Motor neuron (in vitro differentiated cells): ENCODE results near the gene MYO1F. TPM values are rescaled to one million over a fixed set of nuclear protein-coding genes. Genes with fewer than 3 reads are reported as not detected.

Source experiments
- ATAC-seq, 8 experiments: fragments of 200-7000 bp; cut with Tn5 transposase; replicated peaks in 6 of 8; 2 replicates each; pipeline ENCODE4 v1.8.0; 2021; ENCODE audit warnings: mild to moderate bottlenecking in 8 of 8, moderate library complexity in 8 of 8
- H3K27ac ChIP-seq, 2 donors: fragments of 250-450 bp; sonication (Bioruptor Pico); 2 replicates each; pipeline ENCODE4 v1.9.0; 2021; ENCODE audit warnings: antibody characterized with exemption in 2 of 2, mild to moderate bottlenecking in 2 of 2, moderate library complexity in 1 of 2
- H3K4me1 ChIP-seq, 2 donors: fragments of 250-450 bp; sonication (Bioruptor Pico); replicated peaks in 1 of 2; 2 replicates each; pipeline ENCODE4 v1.6.1; 2021; ENCODE audit warnings: antibody characterized with exemption in 2 of 2, mild to moderate bottlenecking in 2 of 2, moderate library complexity in 1 of 2
- H3K4me3 ChIP-seq, 5 donors: fragments of 250-450 bp; sonication (Bioruptor Pico); 2 replicates each; pipeline ENCODE4 v1.9.0; 2021; ENCODE audit warnings: antibody characterized with exemption in 5 of 5, mild to moderate bottlenecking in 5 of 5, moderate library complexity in 4 of 5
- WGBS, 10 experiments: fragments of 450-650 bp; shearing (Covaris generic); methylation state at CpG; one replicate each; pipeline ENCODE4 v1.0.0; 2022; 5-methylcytosine and 5-hydroxymethylcytosine counted together
- in situ Hi-C, 9 experiments: fragments of 400-800 bp; cut with MboI; loops; one replicate each; pipeline ENCODE4 v1.15.0; 2021; ENCODE audit warnings: low sequenced_read_pairs in 9 of 9, low pct_unique_long_range_greater_than_20kb in 2 of 9; ENCODE audit not compliant: unreplicated experiment in 9 of 9
- total RNA-seq, 8 experiments: library from RNA; unstranded; fragments of 300-600 nt; gene quantifications; 2 replicates each; pipeline versions ENCODE4 v1.2.3 to v1.2.4, GENCODE V29; 2022

Gene MYO1F
- total RNA-seq, 8 experiments from 2014 or later, result 0.67 to 15.6 (median 4.7) TPM

GRCh38 chr19:8539621-8540149 lies 37.6 kb downstream of the MYO1F start:
- Histone ChIP-seq H3K27ac (no peak overlapping the region), H3K4me3 (no peak overlapping the region), H3K4me1 (no peaks in the 10 kb centered on the region)
- no peak for ATAC-seq
- in situ Hi-C loops, result no loop called here
- 60 to 90% (median 81%) methylated on average over 1 to 7 of the region's 12 CpGs; no CpG with 5 or more reads in 3 of the 10 experiments for WGBS, 10 experiments

DNA sequence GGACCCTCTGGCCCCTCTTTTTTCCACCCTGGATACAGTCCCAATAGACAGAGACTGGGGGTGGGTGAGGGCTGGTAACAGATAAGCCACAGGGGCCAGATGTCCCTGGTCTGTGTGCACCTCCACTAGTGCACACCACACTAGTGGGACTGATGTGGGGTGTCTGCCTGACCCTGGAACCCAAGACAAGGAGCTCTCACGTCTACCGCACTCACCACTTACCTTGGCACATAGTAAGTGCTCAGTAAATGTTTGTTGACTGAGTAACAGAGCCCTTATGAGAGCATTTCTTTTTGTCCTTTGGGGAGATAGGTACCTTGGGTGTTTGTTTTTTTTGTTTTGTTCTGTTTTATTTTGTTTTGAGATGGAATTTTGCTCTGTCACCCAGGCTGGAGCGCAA lies 40.1 kb downstream of the MYO1F start:
- no peak overlapping the region for H3K27ac ChIP-seq
- no peak for ATAC-seq
- no peak overlapping the region for H3K4me3 ChIP-seq
- in situ Hi-C loops, result no loop called here
- WGBS, 10 experiments, result 80 to 100% (median 87%) methylated on average over 1 to 3 of the region's 3 CpGs; no CpG with 5 or more reads in 5 of the 10 experiments
- H3K4me1 ChIP-seq, result no peaks in the 10 kb centered on the region

DNA sequence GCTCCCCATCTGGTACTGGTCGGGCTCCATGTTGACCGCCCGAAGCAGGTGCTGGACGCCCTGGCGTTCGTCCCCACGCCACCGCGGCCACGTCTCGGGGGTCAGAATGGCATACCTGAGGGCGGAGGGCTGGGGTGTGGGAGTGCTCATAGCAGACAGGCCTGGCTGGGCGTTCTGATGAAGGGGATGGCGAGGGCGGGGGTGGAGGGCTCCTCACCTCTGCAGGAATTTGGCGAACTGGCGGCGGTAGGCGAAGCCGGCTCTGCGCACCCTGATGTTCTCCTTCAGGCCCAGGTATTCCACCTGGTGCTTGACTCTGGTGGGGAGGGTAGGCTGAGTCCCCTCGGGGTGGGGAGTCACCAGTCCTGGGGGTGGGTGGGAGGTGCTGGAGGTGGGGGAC lies 41.0 kb downstream of the MYO1F start:
- no peak overlapping the region for H3K27ac ChIP-seq
- H3K4me3 ChIP-seq, result no peak overlapping the region
- H3K4me1 ChIP-seq, result no peaks in the 10 kb centered on the region
- whole genome bisulfite sequencing, 10 experiments, result 60 to 100% (median 83%) methylated on average over 1 to 9 of the region's 22 CpGs; no CpG with 5 or more reads in 4 of the 10 experiments
- ATAC-seq, result no peak
- in situ Hi-C loops, result no loop called here

- WGBS, 10 experiments, result 50 to 100% (median 86%) methylated on average over 1 to 2 of the region's 2 CpGs; no CpG with 5 or more reads in 1 of the 10 experiments
- Histone ChIP-seq H3K27ac (no peak overlapping the region), H3K4me3 (no peak overlapping the region), H3K4me1 (peaks cover 0 to under 1% of the 10 kb centered on the region in 2 donors)
- no peak for ATAC-seq
- in situ Hi-C loops, result no loop called here
Observed at GRCh38 chr19:8532225-8532624, 45.0 kb downstream of the MYO1F start.

- in situ Hi-C loops, result no loop called here
Observed at GRCh38 chr19:8531470-8531869, 45.8 kb downstream of the MYO1F start.

DNA sequence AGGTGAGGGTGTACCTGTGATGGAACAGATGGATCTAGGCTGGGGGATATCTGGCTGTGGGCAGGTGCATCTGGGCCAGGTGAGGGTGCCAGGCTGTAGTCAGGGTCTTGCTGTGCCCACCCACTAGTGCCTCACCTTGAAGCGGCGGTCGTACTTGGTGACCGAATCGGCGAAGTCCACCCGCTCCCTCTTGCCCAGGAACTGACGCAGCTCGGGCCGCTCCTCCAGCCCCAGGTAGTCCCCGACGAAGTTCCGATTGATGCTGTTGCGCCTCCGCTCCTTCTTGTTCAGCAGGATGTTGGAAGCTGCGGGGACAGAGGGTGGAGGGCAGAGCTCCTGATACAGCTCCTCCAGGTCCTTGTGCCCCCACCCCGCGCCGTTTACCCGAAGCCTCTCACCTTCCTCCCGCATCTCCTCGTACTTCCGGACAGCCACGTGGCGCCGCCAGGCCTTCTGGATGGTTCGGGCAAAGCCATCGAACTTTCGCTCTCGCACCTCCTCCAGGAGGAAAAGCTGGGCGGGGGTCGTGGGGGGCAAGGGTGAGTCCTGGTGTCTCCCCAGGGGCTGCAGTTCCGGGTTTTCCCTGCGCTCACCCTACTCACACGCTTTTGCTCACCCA lies 47.1 kb downstream of the MYO1F start:
- 69 to 88% (median 80%) methylated on average over 5 to 15 of the region's 35 CpGs; no CpG with 5 or more reads in 5 of the 10 experiments for WGBS, 10 experiments

More at GRCh38 chr19:8531470-8531869, 45.8 kb downstream of the MYO1F start:
- no peak for ATAC-seq
- no peak overlapping the region for H3K4me3 ChIP-seq
- H3K27ac ChIP-seq, result no peak overlapping the region
- WGBS, 10 experiments, result 50 to 100% (median 85%) methylated on average over 1 to 6 of the region's 7 CpGs; no CpG with 5 or more reads in 3 of the 10 experiments
- H3K4me1 ChIP-seq, result peaks cover 0 to 4% of the 10 kb centered on the region in 2 donors

DNA sequence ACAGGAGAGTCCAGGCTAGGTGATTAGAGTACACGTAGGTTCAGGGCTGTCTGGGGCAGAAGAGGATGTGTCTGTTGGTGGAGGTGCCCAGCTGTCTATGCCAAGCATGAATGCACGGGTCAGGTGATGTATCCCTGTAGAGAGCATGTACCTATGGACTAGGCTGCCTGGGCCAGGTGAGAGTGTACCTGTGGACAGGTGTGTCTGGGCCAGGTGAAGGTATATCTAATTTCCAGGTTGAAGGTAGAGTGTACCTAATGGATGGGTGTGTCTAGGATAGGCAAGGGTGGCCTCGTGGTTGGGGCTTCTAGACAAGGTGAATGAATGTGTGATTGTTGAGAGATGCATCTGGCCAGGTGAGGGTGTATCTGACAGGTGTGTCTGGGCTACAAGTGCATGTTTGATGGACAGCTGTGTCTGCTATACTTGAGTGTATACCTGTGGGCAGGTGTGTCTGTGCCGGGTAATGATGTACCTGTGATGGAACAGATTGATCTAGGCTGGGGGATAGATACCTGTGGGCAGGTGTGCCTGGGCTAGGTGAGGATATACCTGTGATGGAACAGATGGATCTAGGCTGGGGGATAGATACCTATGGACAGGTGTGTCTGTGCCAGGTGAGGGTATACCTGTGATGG lies 47.8 kb downstream of the MYO1F start:
- H3K27ac ChIP-seq, result no peak overlapping the region
- in situ Hi-C loops, result no loop called here
- no peak for ATAC-seq
- 70 to 100% (median 92%) methylated on average over 2 to 3 of the region's 4 CpGs; no CpG with 5 or more reads in 5 of the 10 experiments for WGBS, 10 experiments
- peaks cover 2 to 8% of the 10 kb centered on the region in 2 donors for H3K4me1 ChIP-seq
- H3K4me3 ChIP-seq, result no peak overlapping the region

More for the DNA sequence above, 47.1 kb downstream of the MYO1F start:
- in situ Hi-C loops, result no loop called here
- H3K4me1 ChIP-seq, result peaks cover under 1 to 4% of the 10 kb centered on the region in 2 donors
- H3K27ac ChIP-seq, result no peak overlapping the region
- ATAC-seq, result no peak
- no peak overlapping the region for H3K4me3 ChIP-seq

- in situ Hi-C loops, result no loop called here
- Histone ChIP-seq H3K27ac (no peak overlapping the region), H3K4me1 (peaks cover 2 to 8% of the 10 kb centered on the region in 2 donors), H3K4me3 (no peak overlapping the region)
- WGBS, 10 experiments, result 0 to 100% (median 80%) methylated on average over 1 to 4 of the region's 4 CpGs; no CpG with 5 or more reads in 1 of the 10 experiments
- ATAC-seq, result no peak
Observed at GRCh38 chr19:8528500-8528899, 48.7 kb downstream of the MYO1F start.

- Histone ChIP-seq H3K27ac (peak overlapping the region; percentile 86 to 93), H3K4me1 (peaks cover 2 to 8% of the 10 kb centered on the region in 2 donors), H3K4me3 (peak overlapping the region; percentile 51 to 93 (median 73))
- WGBS, 10 experiments, result 0 to 20% (median 9%) methylated on average over 1 to 11 of the region's 57 CpGs; no CpG with 5 or more reads in 4 of the 10 experiments
- in situ Hi-C loops, result no loop called here
- peak; percentile 40 to 68 (median 62) for ATAC-seq
Observed at GRCh38 chr19:8526345-8527091, 50.7 kb downstream of the MYO1F start.

DNA sequence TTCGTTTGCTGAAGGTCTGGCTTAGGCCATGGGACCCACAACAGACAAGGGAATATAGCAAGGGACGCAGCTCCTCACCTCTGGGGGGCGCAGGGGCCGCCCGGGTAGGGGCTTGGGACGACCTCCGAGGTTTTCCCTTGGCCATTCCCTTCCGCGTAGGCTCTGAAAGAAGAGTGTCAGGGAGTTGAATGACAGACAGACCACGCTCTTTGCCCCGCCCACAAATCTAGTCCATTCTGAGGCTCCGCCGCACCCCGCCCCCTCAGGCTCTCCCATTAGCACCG lies 51.9 kb downstream of the MYO1F start:
- WGBS, 10 experiments, result 0% methylated on average over 1 of the region's 15 CpGs; no CpG with 5 or more reads in 9 of the 10 experiments
- H3K27ac ChIP-seq, result peak overlapping the region; percentile 81 to 85
- in situ Hi-C loops, result no loop called here
- peaks cover 2 to 8% of the 10 kb centered on the region in 2 donors for H3K4me1 ChIP-seq
- ATAC-seq, result no peak
- peak overlapping the region; percentile 27 to 74 (median 30) for H3K4me3 ChIP-seq

DNA sequence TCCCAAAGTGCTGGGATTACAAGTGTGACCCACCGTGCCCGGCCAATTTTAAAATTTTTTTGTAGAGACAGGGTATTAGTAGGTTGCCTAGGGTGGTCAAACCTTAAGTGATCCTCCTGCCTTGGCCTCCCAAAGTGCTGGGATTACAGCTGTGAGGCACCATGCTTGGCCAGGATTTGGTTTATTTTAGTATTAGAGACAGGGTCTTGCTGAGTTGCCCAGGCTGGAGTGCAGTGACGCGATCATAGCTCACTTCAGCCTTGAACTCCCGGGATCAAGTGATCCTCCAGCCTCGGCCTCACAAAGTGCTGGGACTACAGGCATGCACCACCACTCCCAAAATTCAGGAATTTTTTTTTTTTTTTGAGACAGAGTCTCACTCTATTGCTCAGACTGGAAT lies 57.9 kb downstream of the MYO1F start:
- no peak overlapping the region for H3K4me3 ChIP-seq
- ATAC-seq, result no peak
- H3K27ac ChIP-seq, result no peak overlapping the region
- in situ Hi-C loops, result no loop called here
- 90 to 100% (median 100%) methylated on average over 2 to 4 of the region's 6 CpGs; no CpG with 5 or more reads in 6 of the 10 experiments for WGBS, 10 experiments
- H3K4me1 ChIP-seq, result peaks cover 4% of the 10 kb centered on the region in 2 donors

DNA sequence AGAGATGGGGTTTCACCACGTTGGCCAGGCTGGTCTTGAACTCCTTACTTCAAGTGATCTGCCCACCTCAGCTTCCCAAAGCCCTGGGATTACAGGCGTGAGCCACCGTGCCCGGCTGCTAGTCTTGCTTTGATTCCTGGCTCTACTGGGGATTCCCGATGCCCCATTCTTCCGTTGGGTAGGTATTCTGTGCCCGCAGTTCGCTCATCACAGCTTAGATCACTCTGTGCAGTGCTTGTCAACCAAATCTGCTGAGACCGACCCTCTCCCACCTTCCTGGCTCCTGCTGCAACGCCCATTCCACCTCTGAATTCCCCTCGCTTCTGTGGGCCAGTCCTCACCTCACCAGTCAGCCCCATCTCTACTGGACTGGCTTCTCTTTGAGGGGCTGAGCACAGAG lies 58.7 kb downstream of the MYO1F start:
- ATAC-seq, result no peak
- 68 to 100% (median 82%) methylated on average over 1 to 7 of the region's 11 CpGs; no CpG with 5 or more reads in 1 of the 10 experiments for WGBS, 10 experiments
- H3K27ac ChIP-seq, result no peak overlapping the region
- in situ Hi-C loops, result no loop called here
- H3K4me1 ChIP-seq, result peaks cover 5 to 6% of the 10 kb centered on the region in 2 donors
- no peak overlapping the region for H3K4me3 ChIP-seq
